ENCODE data around the gene SPATA25.
A peak's percentile ranks its signal among the peaks of the same experiment; 100 is the strongest.
"Not testable (repeated sequence)": the region's sequence is repeated elsewhere in the genome, so short reads cannot be mapped to it uniquely, and the experiment has no call there.

SPATA25 gene

GRCh38 chr20:45913116-45913515 lies 25.7 kb upstream of the SPATA25 start:
- no peak for DNase-seq (ENCODE audit: low spot score)

- no peak for DNase-seq (ENCODE audit: low spot score)
Measured at GRCh38 chr20:45912344-45912682, 24.9 kb upstream of the SPATA25 start.

GRCh38 chr20:45911486-45912343 lies 24.3 kb upstream of the SPATA25 start, which contains the start of gene PLTP:
Gene PLTP, minus strand, starts transcription at chr20:45912155. Its CDS starts 703 bp downstream, at chr20:45911452.
- peak; percentile 68 for DNase-seq (ENCODE audit: low spot score)

GRCh38 chr20:45910670-45911485 lies 23.5 kb upstream of the SPATA25 start:
- peak; percentile 97 for DNase-seq (ENCODE audit: low spot score)

GRCh38 chr20:45909817-45910669 lies 22.6 kb upstream of the SPATA25 start:
- DNase-seq (ENCODE audit: low spot score), result no peak

- no peak for DNase-seq (ENCODE audit: low spot score)
Measured at GRCh38 chr20:45909336-45909808, 21.9 kb upstream of the SPATA25 start.

GRCh38 chr20:45908084-45908483 lies 20.7 kb upstream of the SPATA25 start:
- DNase-seq (ENCODE audit: low spot score), result no peak

GRCh38 chr20:45907219-45907948 lies 20.0 kb upstream of the SPATA25 start:
- no peak for DNase-seq (ENCODE audit: low spot score)

- DNase-seq (ENCODE audit: low spot score), result peak; percentile 68
Measured at GRCh38 chr20:45905505-45906079, 18.2 kb upstream of the SPATA25 start.

- no peak for DNase-seq (ENCODE audit: low spot score)
Measured at GRCh38 chr20:45904583-45905504, 17.4 kb upstream of the SPATA25 start.

- no peak for DNase-seq (ENCODE audit: low spot score)
Measured at GRCh38 chr20:45902199-45902701, 14.8 kb upstream of the SPATA25 start.

- not testable (repeated sequence) for DNase-seq (ENCODE audit: low spot score)
Measured at GRCh38 chr20:45901332-45901731, 13.9 kb upstream of the SPATA25 start.

GRCh38 chr20:45899046-45899835 lies 11.8 kb upstream of the SPATA25 start:
- no peak for DNase-seq (ENCODE audit: low spot score)

- no peak for DNase-seq (ENCODE audit: low spot score)
Measured at GRCh38 chr20:45898285-45898684, 10.9 kb upstream of the SPATA25 start.

GRCh38 chr20:45897692-45898091 lies 10.3 kb upstream of the SPATA25 start:
- no peak for DNase-seq (ENCODE audit: low spot score)

- no peak for DNase-seq (ENCODE audit: low spot score)
Measured at GRCh38 chr20:45897289-45897688, 9.9 kb upstream of the SPATA25 start.

- DNase-seq (ENCODE audit: low spot score), result no peak
Measured at GRCh38 chr20:45896641-45897161, 9.3 kb upstream of the SPATA25 start.

- no peak for DNase-seq (ENCODE audit: low spot score)
Measured at GRCh38 chr20:45894797-45895196, 7.4 kb upstream of the SPATA25 start.

- DNase-seq (ENCODE audit: low spot score), result no peak
Measured at GRCh38 chr20:45893831-45894230, 6.4 kb upstream of the SPATA25 start.

Measured in AG20443 (cell line).